ENCODE results near the gene DNAH3. TPM values are rescaled to one million over a fixed set of nuclear protein-coding genes. Genes with fewer than 3 reads are reported as not detected.

DNAH3 gene
- total and polyA plus RNA-seq, 2 of the 13 experiments (the other 11 are each of a cell fraction or from before 2014, with no cell fraction given): 0.07 to 0.08 TPM

GRCh38 chr16:21158208-21159110 lies 7.8 kb upstream of the DNAH3 start, which contains the start of gene LDAF1 (continued):
- TF ChIP-seq ZFP91 (CRISPR knock-in tag; IDR thresholded peaks at IDR 0.05; ENCODE audit: borderline replicate concordance) (peak; percentile 90; the same call in 1 of the 2 replicates), ZNF407 (CRISPR knock-in tag; IDR thresholded peaks at IDR 0.05; ENCODE audit: not compliant biosample characterization) (peak; percentile 74), ZNF44 (CRISPR knock-in tag; IDR thresholded peaks at IDR 0.05) (0 out of 2 replicates have a peak, but pooled peaks have one; percentile 45), AGO2 (optimal IDR thresholded peaks at IDR 0.05; ENCODE audit: low read depth, low read length) (no peak), ZNF749 (CRISPR knock-in tag; IDR thresholded peaks at IDR 0.05; ENCODE audit: borderline replicate concordance) (0 out of 2 replicates have a peak, but pooled peaks have one; percentile 73), ZNF784 (CRISPR knock-in tag; IDR thresholded peaks at IDR 0.05; ENCODE audit: borderline replicate concordance) (no peak; the same call in 1 of the 2 replicates), NR1H2 (CRISPR knock-in tag; IDR thresholded peaks at IDR 0.05; ENCODE audit: borderline replicate concordance, low read depth) (no peak), PHF20 (CRISPR knock-in tag; IDR thresholded peaks at IDR 0.05) (peak; percentile 44; the same call in 1 of the 2 replicates), DRAP1 (CRISPR knock-in tag; IDR thresholded peaks at IDR 0.05) (no peak), THAP11 (CRISPR knock-in tag; IDR thresholded peaks at IDR 0.05) (peak; percentile 37; the same call in 1 of the 2 replicates), TFDP2 (CRISPR knock-in tag; IDR thresholded peaks at IDR 0.05) (peak; percentile 85; the same call in 1 of the 2 replicates), BCL6 (CRISPR knock-in tag; IDR thresholded peaks at IDR 0.05) (no peak), MAFF (IDR thresholded peaks at IDR 0.05; ENCODE audit: low read depth, low read length) (no peak), RARA (CRISPR knock-in tag; IDR thresholded peaks at IDR 0.05) (no peak), STAG1 (CRISPR knock-in tag; IDR thresholded peaks at IDR 0.05) (peak; percentile 22; the same call in 1 of the 2 replicates)

Data from HepG2 (cell line).